ENCODE measurements around the gene IMMP2L.
"Not testable (repeated sequence)": the region's sequence is repeated elsewhere in the genome, so short reads cannot be mapped to it uniquely, and the experiment has no call there.

DNA sequence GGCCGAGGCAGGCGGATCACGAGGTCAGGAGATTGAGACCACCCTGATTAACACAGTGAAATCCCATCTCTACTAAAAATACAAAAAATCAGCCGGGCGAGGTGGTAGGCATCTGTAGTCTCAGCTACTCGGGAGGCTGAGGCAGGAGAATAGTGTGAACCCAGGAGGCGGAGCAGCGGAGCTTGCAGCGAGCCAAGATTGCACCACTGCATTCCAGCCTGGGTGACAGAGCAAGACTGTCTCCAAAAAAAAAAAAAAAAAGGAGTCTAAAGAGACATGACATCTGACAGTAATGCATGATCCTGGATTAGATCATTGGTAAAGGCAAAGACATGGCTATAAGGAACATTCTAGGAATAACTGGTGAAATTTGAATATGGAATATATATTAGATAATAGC, 489.6 kb downstream of the IMMP2L start:
- TF ChIP-seq CTCF, POLR2A (IDR thresholded peaks at IDR 0.05): not testable (repeated sequence)

All from body of pancreas (tissue), 4 donors.